Testis (tissue), 2 donors: Measurements from ENCODE around the gene SGO1.

ENCODE experiments used
- POLR2A ChIP-seq: fragments of 450-650 bp; IDR thresholded peaks from one replicate; pipeline ENCODE4 v1.6.1; 2017; ENCODE audit warnings: antibody characterized with exemption, mild to moderate bottlenecking, moderate library complexity
- TF ChIP-seq, protein P1 (sequence below), 3 experiments: fragments of 450-650 bp in 2 of 3; fragments of 200-600 bp in 1 of 3; sonication (generic) in 1 of 3; IDR thresholded peaks; one replicate each; pipeline ENCODE4 v1.5.1; 2016 to 2019; ENCODE audit warnings: antibody characterized with exemption in 3 of 3, mild to moderate bottlenecking in 2 of 3, moderate library complexity in 1 of 3

DNA sequence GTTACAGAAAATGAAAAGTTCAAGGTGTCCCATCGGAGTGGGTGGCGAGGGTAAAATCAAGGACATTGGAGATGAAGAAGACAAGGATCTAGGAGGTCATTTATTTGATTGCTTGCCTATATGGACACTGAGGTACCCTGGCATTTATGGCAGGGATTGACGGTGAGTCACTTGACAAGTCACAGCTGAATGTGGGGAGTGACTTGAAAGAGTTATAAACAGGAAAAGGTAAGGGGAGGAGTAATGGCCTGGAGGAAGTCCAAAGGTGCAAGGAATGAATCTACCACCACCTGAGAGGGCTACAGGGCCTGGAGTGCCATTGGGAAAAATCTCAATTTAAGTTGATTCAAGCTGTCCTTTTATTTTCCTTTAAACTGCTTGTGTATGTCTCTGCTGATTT, 11.8 kb upstream of the SGO1 start:
- TF ChIP-seq, protein P1, sequence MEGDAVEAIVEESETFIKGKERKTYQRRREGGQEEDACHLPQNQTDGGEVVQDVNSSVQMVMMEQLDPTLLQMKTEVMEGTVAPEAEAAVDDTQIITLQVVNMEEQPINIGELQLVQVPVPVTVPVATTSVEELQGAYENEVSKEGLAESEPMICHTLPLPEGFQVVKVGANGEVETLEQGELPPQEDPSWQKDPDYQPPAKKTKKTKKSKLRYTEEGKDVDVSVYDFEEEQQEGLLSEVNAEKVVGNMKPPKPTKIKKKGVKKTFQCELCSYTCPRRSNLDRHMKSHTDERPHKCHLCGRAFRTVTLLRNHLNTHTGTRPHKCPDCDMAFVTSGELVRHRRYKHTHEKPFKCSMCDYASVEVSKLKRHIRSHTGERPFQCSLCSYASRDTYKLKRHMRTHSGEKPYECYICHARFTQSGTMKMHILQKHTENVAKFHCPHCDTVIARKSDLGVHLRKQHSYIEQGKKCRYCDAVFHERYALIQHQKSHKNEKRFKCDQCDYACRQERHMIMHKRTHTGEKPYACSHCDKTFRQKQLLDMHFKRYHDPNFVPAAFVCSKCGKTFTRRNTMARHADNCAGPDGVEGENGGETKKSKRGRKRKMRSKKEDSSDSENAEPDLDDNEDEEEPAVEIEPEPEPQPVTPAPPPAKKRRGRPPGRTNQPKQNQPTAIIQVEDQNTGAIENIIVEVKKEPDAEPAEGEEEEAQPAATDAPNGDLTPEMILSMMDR (IDR thresholded peaks at IDR 0.05) = no peak
- TF ChIP-seq POLR2A = no peak
